Measurements from ENCODE around the gene G3BP1.

Gene G3BP1

GRCh38 chr5:151787817-151788216 lies 16.1 kb downstream of the G3BP1 start:
- Histone ChIP-seq H3K27ac (ENCODE audit: low read depth, low read length, poor library complexity, severe bottlenecking) (no peak overlapping the region), H3K4me3 (ENCODE audit: low read depth, low read length, poor library complexity, severe bottlenecking) (no peak overlapping the region), H3K9ac (ENCODE audit: low read length) (no peak overlapping the region), H3K4me1 (ENCODE audit: insufficient read depth, low read length, severe bottlenecking) (no peaks in the 10 kb centered on the region), H2AFZ (ENCODE audit: low read length) (no peak overlapping the region), H3K79me2 (ENCODE audit: insufficient read depth, low read length) (peaks cover 69% of the 10 kb centered on the region), H4K20me1 (ENCODE audit: insufficient read depth, low read length) (peaks cover 4% of the 10 kb centered on the region; the same call in 1 of the 2 replicates), H3K9me3 (ENCODE audit: low read length) (no peaks in the 10 kb centered on the region), H3F3A (ENCODE audit: insufficient read depth, low read length) (no peaks in the 10 kb centered on the region), H3K36me3 (ENCODE audit: insufficient read depth, low read length) (peaks cover 78% of the 10 kb centered on the region), H3K27me3 (ENCODE audit: insufficient read depth, low read length) (no peaks in the 10 kb centered on the region), H3K9me2 (ENCODE audit: low read depth, low read length) (no peaks in the 10 kb centered on the region), H3K4me2 (ENCODE audit: low read length) (no peak overlapping the region)
- TF ChIP-seq EZH2 (IDR thresholded peaks at IDR 0.05; ENCODE audit: borderline replicate concordance, low read length) = no peak
- no peak for TF ChIP-seq CTCF (IDR thresholded peaks at IDR 0.05; ENCODE audit: low read length)

- no peaks in the 10 kb centered on the region for H4K20me1 ChIP-seq (ENCODE audit: insufficient read depth, low read length)
- H3F3A ChIP-seq (ENCODE audit: insufficient read depth, low read length) = no peaks in the 10 kb centered on the region
- no peaks in the 10 kb centered on the region for H3K4me1 ChIP-seq (ENCODE audit: insufficient read depth, low read length, severe bottlenecking)
- no peaks in the 10 kb centered on the region for H3K9me2 ChIP-seq (ENCODE audit: low read depth, low read length)
- no peak for TF ChIP-seq CTCF (IDR thresholded peaks at IDR 0.05; ENCODE audit: low read length)
- no peak for TF ChIP-seq EZH2 (IDR thresholded peaks at IDR 0.05; ENCODE audit: borderline replicate concordance, low read length)
- H3K9ac ChIP-seq (ENCODE audit: low read length) = no peak overlapping the region
- H3K79me2 ChIP-seq (ENCODE audit: insufficient read depth, low read length) = peaks cover 33% of the 10 kb centered on the region
- H3K27ac ChIP-seq (ENCODE audit: low read depth, low read length, poor library complexity, severe bottlenecking) = no peak overlapping the region
- no peaks in the 10 kb centered on the region for H3K9me3 ChIP-seq (ENCODE audit: low read length)
- no peak overlapping the region for H3K4me2 ChIP-seq (ENCODE audit: low read length)
- peaks cover 99% of the 10 kb centered on the region for H3K36me3 ChIP-seq (ENCODE audit: insufficient read depth, low read length)
- H3K27me3 ChIP-seq (ENCODE audit: insufficient read depth, low read length) = no peaks in the 10 kb centered on the region
- no peak overlapping the region for H3K4me3 ChIP-seq (ENCODE audit: low read depth, low read length, poor library complexity, severe bottlenecking)
- no peak overlapping the region for H2AFZ ChIP-seq (ENCODE audit: low read length)
Measured at GRCh38 chr5:151793358-151793757, 21.6 kb downstream of the G3BP1 start.

GRCh38 chr5:151795426-151795825 lies 23.7 kb downstream of the G3BP1 start:
- Histone ChIP-seq H3K27ac (ENCODE audit: low read depth, low read length, poor library complexity, severe bottlenecking) (no peak overlapping the region), H4K20me1 (ENCODE audit: insufficient read depth, low read length) (no peaks in the 10 kb centered on the region), H2AFZ (ENCODE audit: low read length) (no peak overlapping the region), H3K36me3 (ENCODE audit: insufficient read depth, low read length) (peaks cover 99% of the 10 kb centered on the region), H3K4me3 (ENCODE audit: low read depth, low read length, poor library complexity, severe bottlenecking) (no peak overlapping the region), H3K9me2 (ENCODE audit: low read depth, low read length) (no peaks in the 10 kb centered on the region), H3K4me2 (ENCODE audit: low read length) (no peak overlapping the region), H3F3A (ENCODE audit: insufficient read depth, low read length) (no peaks in the 10 kb centered on the region; the same call in 1 of the 2 replicates), H3K79me2 (ENCODE audit: insufficient read depth, low read length) (peaks cover 24% of the 10 kb centered on the region), H3K4me1 (ENCODE audit: insufficient read depth, low read length, severe bottlenecking) (no peaks in the 10 kb centered on the region), H3K27me3 (ENCODE audit: insufficient read depth, low read length) (no peaks in the 10 kb centered on the region), H3K9ac (ENCODE audit: low read length) (no peak overlapping the region), H3K9me3 (ENCODE audit: low read length) (no peaks in the 10 kb centered on the region)
- TF ChIP-seq CTCF (IDR thresholded peaks at IDR 0.05; ENCODE audit: low read length) (no peak), EZH2 (IDR thresholded peaks at IDR 0.05; ENCODE audit: borderline replicate concordance, low read length) (no peak)

Data from OCI-LY1 (cell line).